ENCODE measurements around the gene ZNF883.

ZNF883 gene

DNA sequence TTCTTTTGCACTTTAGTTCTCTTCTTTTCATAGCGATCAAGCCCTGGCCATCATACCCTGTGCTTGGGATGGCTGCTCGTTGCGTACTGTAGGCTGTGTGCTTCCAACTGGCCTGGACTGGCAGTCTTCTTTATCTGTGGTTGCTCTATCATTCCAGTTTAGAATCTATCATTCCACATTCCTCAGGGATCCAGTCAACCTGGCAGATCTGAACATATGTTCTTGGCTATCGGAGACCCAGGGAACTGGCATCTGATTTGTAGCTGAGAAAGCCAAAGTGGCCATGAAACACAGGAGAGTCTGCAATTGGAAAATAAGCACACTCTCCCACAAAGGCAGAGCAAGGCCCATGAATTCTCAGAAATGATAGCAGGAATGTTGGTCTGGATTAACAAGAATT, 98.7 kb downstream of the ZNF883 start:
- peaks cover 70% of the 10 kb centered on the region for H3K27me3 Mint-ChIP-seq (ENCODE audit: low read depth, poor library complexity)
- H3K9me3 Mint-ChIP-seq = peaks cover 10% of the 10 kb centered on the region
- no peak overlapping the region for H3K27ac Mint-ChIP-seq
- TF ChIP-seq, protein P1, sequence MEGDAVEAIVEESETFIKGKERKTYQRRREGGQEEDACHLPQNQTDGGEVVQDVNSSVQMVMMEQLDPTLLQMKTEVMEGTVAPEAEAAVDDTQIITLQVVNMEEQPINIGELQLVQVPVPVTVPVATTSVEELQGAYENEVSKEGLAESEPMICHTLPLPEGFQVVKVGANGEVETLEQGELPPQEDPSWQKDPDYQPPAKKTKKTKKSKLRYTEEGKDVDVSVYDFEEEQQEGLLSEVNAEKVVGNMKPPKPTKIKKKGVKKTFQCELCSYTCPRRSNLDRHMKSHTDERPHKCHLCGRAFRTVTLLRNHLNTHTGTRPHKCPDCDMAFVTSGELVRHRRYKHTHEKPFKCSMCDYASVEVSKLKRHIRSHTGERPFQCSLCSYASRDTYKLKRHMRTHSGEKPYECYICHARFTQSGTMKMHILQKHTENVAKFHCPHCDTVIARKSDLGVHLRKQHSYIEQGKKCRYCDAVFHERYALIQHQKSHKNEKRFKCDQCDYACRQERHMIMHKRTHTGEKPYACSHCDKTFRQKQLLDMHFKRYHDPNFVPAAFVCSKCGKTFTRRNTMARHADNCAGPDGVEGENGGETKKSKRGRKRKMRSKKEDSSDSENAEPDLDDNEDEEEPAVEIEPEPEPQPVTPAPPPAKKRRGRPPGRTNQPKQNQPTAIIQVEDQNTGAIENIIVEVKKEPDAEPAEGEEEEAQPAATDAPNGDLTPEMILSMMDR (IDR thresholded peaks at IDR 0.05) = no peak
- DNase-seq = no peak
- no peaks in the 10 kb centered on the region for H3K4me1 Mint-ChIP-seq
- H3K4me3 Mint-ChIP-seq = no peak overlapping the region
- no peaks in the 10 kb centered on the region for H3K36me3 Mint-ChIP-seq (ENCODE audit: low read depth)

DNA sequence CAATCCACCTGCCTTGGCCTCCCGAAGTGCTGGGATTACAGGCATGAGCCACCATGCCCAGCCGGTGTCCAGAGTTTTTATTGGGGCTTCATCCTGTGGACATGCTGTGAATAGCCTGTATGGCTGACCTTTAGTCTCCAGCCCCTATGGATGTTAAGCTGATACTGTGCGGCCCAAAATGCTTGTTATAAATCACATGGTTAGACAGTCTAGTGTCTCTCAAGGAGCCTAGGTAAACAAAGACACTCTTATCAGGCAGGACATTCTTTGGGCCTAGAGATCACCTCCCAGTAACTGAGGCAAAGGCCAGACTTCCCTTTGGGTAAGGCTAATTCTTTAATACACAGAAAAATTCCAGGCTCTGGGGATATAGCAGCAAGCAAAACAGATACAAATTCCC, 99.4 kb downstream of the ZNF883 start:
- DNase-seq = no peak
- Mint-ChIP-seq H3K9me3 (peaks cover 10% of the 10 kb centered on the region), H3K27ac (no peak overlapping the region), H3K4me1 (no peaks in the 10 kb centered on the region), H3K4me3 (no peak overlapping the region), H3K27me3 (ENCODE audit: low read depth, poor library complexity) (peaks cover 70% of the 10 kb centered on the region), H3K36me3 (ENCODE audit: low read depth) (no peaks in the 10 kb centered on the region)
- TF ChIP-seq, protein P1 (IDR thresholded peaks at IDR 0.05) = no peak

DNA sequence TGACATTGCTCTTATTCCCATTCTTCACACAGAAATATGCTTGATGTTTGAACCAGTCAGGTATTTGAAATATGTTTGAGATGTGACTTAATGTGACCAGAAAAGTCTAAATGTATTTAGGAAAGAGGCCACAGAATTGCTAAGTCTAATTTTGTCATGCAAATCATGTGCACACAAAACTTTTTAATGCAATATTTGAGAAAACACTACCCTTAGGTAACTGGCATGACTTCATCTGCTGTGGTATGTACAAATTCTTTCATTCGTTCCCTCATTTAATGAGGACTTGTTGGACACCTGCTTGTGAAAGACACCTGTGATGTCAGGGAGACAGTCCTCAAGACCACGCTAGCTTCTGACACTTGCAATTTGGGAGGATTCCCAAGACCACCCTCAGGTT, 100.3 kb downstream of the ZNF883 start:
- H3K27me3 Mint-ChIP-seq (ENCODE audit: low read depth, poor library complexity) = peaks cover 63% of the 10 kb centered on the region
- H3K4me3 Mint-ChIP-seq = no peak overlapping the region
- TF ChIP-seq, protein P1 (IDR thresholded peaks at IDR 0.05) = no peak
- H3K9me3 Mint-ChIP-seq = peaks cover 10% of the 10 kb centered on the region
- DNase-seq = no peak
- no peak overlapping the region for H3K27ac Mint-ChIP-seq
- H3K4me1 Mint-ChIP-seq = no peaks in the 10 kb centered on the region
- no peaks in the 10 kb centered on the region for H3K36me3 Mint-ChIP-seq (ENCODE audit: low read depth)
